Loucy (cell line): ENCODE measurements around the gene GTF2F2.

Source experiments
- H2AFZ ChIP-seq: fragments of 200-600 bp; sonication (generic); 2 replicates; pipeline ENCODE4 v1.6.0; 2016; ENCODE audit warnings: antibody characterized with exemption, mild to moderate bottlenecking, low read length, moderate library complexity
- H3F3A ChIP-seq: fragments of 200-600 bp; 2 replicates; pipeline ENCODE4 v1.6.0; 2016; ENCODE audit warnings: antibody characterized with exemption, low read depth, mild to moderate bottlenecking
- H3K27me3 ChIP-seq: fragments of 200-600 bp; sonication (generic); 2 replicates; pipeline ENCODE4 v1.6.1; 2014; ENCODE audit warnings: low read length, mild to moderate bottlenecking; ENCODE audit not compliant: insufficient read depth, poor library complexity, severe bottlenecking
- H3K36me3 ChIP-seq: fragments of 200-600 bp; sonication (generic); 2 replicates; pipeline ENCODE4 v1.6.1; 2016; ENCODE audit warnings: low read length; ENCODE audit not compliant: insufficient read depth
- H3K4me1 ChIP-seq: fragments of 200-600 bp; sonication (generic); 2 replicates; pipeline ENCODE4 v1.5.1; 2014; ENCODE audit warnings: low read length, mild to moderate bottlenecking; ENCODE audit not compliant: insufficient read depth, poor library complexity, severe bottlenecking
- H3K4me2 ChIP-seq: fragments of 200-600 bp; sonication (generic); 2 replicates; pipeline ENCODE4 v1.6.0; 2014; ENCODE audit warnings: antibody characterized with exemption, low read length, low read depth, mild to moderate bottlenecking; ENCODE audit not compliant: poor library complexity, severe bottlenecking
- H3K4me3 ChIP-seq: fragments of 200-600 bp; sonication (generic); 2 replicates; pipeline ENCODE4 v1.5.1; 2014; ENCODE audit warnings: low read length, mild to moderate bottlenecking, mixed read lengths; ENCODE audit not compliant: poor library complexity, severe bottlenecking
- H3K79me2 ChIP-seq: fragments of 200-600 bp; sonication (generic); 2 replicates; pipeline ENCODE4 v1.6.1; 2014; ENCODE audit warnings: low read length; ENCODE audit not compliant: insufficient read depth
- H3K9ac ChIP-seq: fragments of 200-600 bp; sonication (generic); 2 replicates; pipeline ENCODE4 v1.6.0; 2014; ENCODE audit warnings: mild to moderate bottlenecking, low read depth, low read length, moderate library complexity; ENCODE audit not compliant: poor library complexity, severe bottlenecking
- H3K9me2 ChIP-seq: fragments of 200-600 bp; sonication (generic); replicated peaks from 2 replicates; pipeline ENCODE4 v1.6.1; 2016; ENCODE audit warnings: low read depth, low read length, mixed read lengths
- H3K9me3 ChIP-seq: fragments of 200-600 bp; sonication (generic); 2 replicates; pipeline ENCODE4 v1.6.1; 2014; ENCODE audit warnings: mild to moderate bottlenecking, antibody characterized with exemption, low read length, low read depth; ENCODE audit not compliant: insufficient read depth
- H4K20me1 ChIP-seq: fragments of 200-600 bp; sonication (generic); 2 replicates; pipeline ENCODE4 v1.6.0; 2014; ENCODE audit warnings: antibody characterized with exemption, low read length, mild to moderate bottlenecking; ENCODE audit not compliant: insufficient read depth, poor library complexity, severe bottlenecking
- CTCF ChIP-seq: fragments of 200-600 bp; sonication (generic); conservative IDR thresholded peaks from 2 replicates; pipeline ENCODE4 v1.5.1; 2014; ENCODE audit warnings: mild to moderate bottlenecking, antibody characterized with exemption, low read length
- EZH2phosphoT487 ChIP-seq: fragments of 200-600 bp; IDR thresholded peaks from 2 replicates; pipeline ENCODE4 v1.6.1; 2018; ENCODE audit warnings: antibody characterized with exemption, mild to moderate bottlenecking, moderate library complexity, borderline replicate concordance

GTF2F2 gene

DNA sequence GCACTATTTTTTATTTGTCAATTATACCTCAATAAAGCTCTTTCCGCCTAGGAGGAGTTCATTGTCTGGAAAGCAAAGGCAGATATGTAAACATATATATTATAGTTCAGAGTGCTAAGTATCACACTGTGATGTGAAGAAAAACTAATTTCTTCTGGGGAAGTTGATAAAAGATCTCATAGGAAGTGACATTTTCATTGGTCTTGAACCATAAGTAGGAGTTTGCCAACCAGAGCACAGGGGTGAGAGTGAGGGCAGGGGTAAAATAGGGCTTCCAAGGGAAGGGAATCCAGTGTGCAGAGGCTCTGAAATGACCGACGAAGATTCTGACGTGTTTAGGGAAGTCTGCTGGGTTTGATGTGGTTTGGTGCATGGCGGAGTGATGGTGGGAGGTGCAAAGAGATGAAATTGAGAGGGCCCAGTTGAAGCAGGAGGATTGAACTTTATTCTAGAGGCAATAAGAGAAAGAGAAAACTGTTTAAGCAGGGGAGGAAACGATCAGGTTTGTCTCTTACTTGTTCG is 780 bp upstream of the GTF2F2 start:
- H3K27me3 ChIP-seq: no peaks in the 10 kb centered on the region
- peak overlapping the region; percentile 78 for H3K4me3 ChIP-seq
- H3K79me2 ChIP-seq: peaks cover 37% of the 10 kb centered on the region
- peaks cover 28% of the 10 kb centered on the region for H3K4me1 ChIP-seq
- TF ChIP-seq CTCF (no peak), EZH2phosphoT487 (no peak)
- H3K9me3 ChIP-seq: no peaks in the 10 kb centered on the region
- peak overlapping the region; percentile 76 for H3K9ac ChIP-seq
- no peaks in the 10 kb centered on the region for H3F3A ChIP-seq
- peaks cover 14% of the 10 kb centered on the region for H4K20me1 ChIP-seq
- peak overlapping the region; percentile 92 for H3K4me2 ChIP-seq
- peak overlapping the region; percentile 88 for H2AFZ ChIP-seq
- H3K9me2 ChIP-seq: no peaks in the 10 kb centered on the region
- H3K36me3 ChIP-seq: no peaks in the 10 kb centered on the region

- Histone ChIP-seq H3K9me3 (no peaks in the 10 kb centered on the region), H3K4me1 (peaks cover 28% of the 10 kb centered on the region), H3K9ac (peak overlapping the region; percentile 76), H3F3A (no peaks in the 10 kb centered on the region), H3K4me3 (peak overlapping the region; percentile 78), H4K20me1 (peaks cover 14% of the 10 kb centered on the region), H3K79me2 (peaks cover 52% of the 10 kb centered on the region), H3K27me3 (no peaks in the 10 kb centered on the region), H3K4me2 (peak overlapping the region; percentile 92), H3K9me2 (no peaks in the 10 kb centered on the region), H3K36me3 (no peaks in the 10 kb centered on the region), H2AFZ (0 out of 2 replicates have a peak overlapping the region, but pooled peaks have one; percentile 88)
- TF ChIP-seq EZH2phosphoT487: no peak
- TF ChIP-seq CTCF: peak; percentile 43
These were observed 889 bp downstream of the GTF2F2 start for GRCh38 chr13:45120967-45121831.

GRCh38 chr13:45122941-45123340 is 2.6 kb downstream of the GTF2F2 start:
- Histone ChIP-seq H3K4me1 (peaks cover 28% of the 10 kb centered on the region), H2AFZ (no peak overlapping the region), H3K4me2 (peak overlapping the region; percentile 59), H3K4me3 (peak overlapping the region; percentile 38), H3K9me2 (no peaks in the 10 kb centered on the region), H3K36me3 (no peaks in the 10 kb centered on the region), H3F3A (no peaks in the 10 kb centered on the region), H3K9ac (peak overlapping the region; percentile 14), H3K27me3 (no peaks in the 10 kb centered on the region), H3K9me3 (no peaks in the 10 kb centered on the region), H3K79me2 (peaks cover 65% of the 10 kb centered on the region), H4K20me1 (peaks cover 14% of the 10 kb centered on the region)
- TF ChIP-seq EZH2phosphoT487: no peak
- no peak for TF ChIP-seq CTCF
